OCI-LY7 (cell line): ENCODE results near the gene ROR2. TPM values are rescaled to one million over a fixed set of nuclear protein-coding genes. Genes with fewer than 3 reads are reported as not detected.

Experiments used
- BruUV-seq: library from RNA; stranded (reverse); fragments of 400-500 nt; replicated peaks from 2 replicates; lab custom pipeline; 2021; lab: Mats Ljungman, UMichigan
- CTCF ChIA-PET: fragments of 300-600 bp; sonication (Branson Sonifier 250); formaldehyde crosslinking; loops from one replicate; lab custom pipeline; 2022; ENCODE audit warnings: antibody characterized with exemption; ENCODE audit not compliant: unreplicated experiment; lab: Charles Lee
- POLR2A ChIA-PET: fragments of 300-600 bp; sonication (Branson Sonifier 250); formaldehyde crosslinking; loops from one replicate; lab custom pipeline; 2022; ENCODE audit warnings: antibody characterized with exemption; lab: Charles Lee
- DNase-seq: peaks from one replicate; pipeline ENCODE4 v3.0.0-alpha.2; 2015; ENCODE audit warnings: low spot score
- H2AFZ ChIP-seq: fragments of 200-600 bp; sonication (generic), shearing (Covaris generic); 2 replicates; pipeline ENCODE4 v1.6.1; 2014; ENCODE audit warnings: mild to moderate bottlenecking, antibody characterized with exemption, low read length, moderate library complexity
- H3K27ac ChIP-seq: fragments of 200-600 bp; sonication (generic); 2 replicates; pipeline ENCODE4 v1.5.1; 2014; ENCODE audit warnings: mixed run types, low read depth, mild to moderate bottlenecking, moderate library complexity, low read length, inconsistent platforms; ENCODE audit not compliant: poor library complexity, severe bottlenecking
- H3K36me3 ChIP-seq: fragments of 200-600 bp; sonication (generic); 2 replicates; pipeline ENCODE4 v1.6.1; 2014; ENCODE audit warnings: mild to moderate bottlenecking, antibody characterized with exemption, low read length, moderate library complexity, mixed read lengths; ENCODE audit not compliant: insufficient read depth
- H3K4me1 ChIP-seq: fragments of 200-600 bp; sonication (generic); 2 replicates; pipeline ENCODE4 v1.5.1; 2014; ENCODE audit warnings: mild to moderate bottlenecking, low read length; ENCODE audit not compliant: insufficient read depth, poor library complexity, severe bottlenecking
- H3K4me2 ChIP-seq: fragments of 200-600 bp; sonication (generic); 2 replicates; pipeline ENCODE4 v1.6.1; 2014; ENCODE audit warnings: mild to moderate bottlenecking, low read length
- H3K4me3 ChIP-seq: fragments of 200-600 bp; sonication (generic); 2 replicates; pipeline ENCODE4 v1.5.1; 2014; ENCODE audit warnings: mild to moderate bottlenecking, low read depth, low read length; ENCODE audit not compliant: poor library complexity, severe bottlenecking
- H3K79me2 ChIP-seq: fragments of 200-600 bp; sonication (generic); 2 replicates; pipeline ENCODE4 v1.6.1; 2016; ENCODE audit warnings: low read depth, mild to moderate bottlenecking, low read length, moderate library complexity, mixed read lengths; ENCODE audit not compliant: insufficient read depth
- H3K9me2 ChIP-seq: fragments of 200-600 bp; sonication (generic); 2 replicates; pipeline ENCODE4 v1.6.1; 2016; ENCODE audit warnings: mild to moderate bottlenecking, low read length, mixed read lengths; ENCODE audit not compliant: insufficient read depth
- H3K9me3 ChIP-seq: fragments of 200-600 bp; sonication (generic); 2 replicates; pipeline ENCODE4 v1.6.1; 2014; ENCODE audit warnings: mild to moderate bottlenecking, mixed run types, low read length, mixed read lengths
- H4K20me1 ChIP-seq: fragments of 200-600 bp; sonication (generic); 2 replicates; pipeline ENCODE4 v1.6.1; 2014; ENCODE audit warnings: mild to moderate bottlenecking, antibody characterized with exemption, low read length, moderate library complexity, mixed read lengths; ENCODE audit not compliant: insufficient read depth
- EZH2phosphoT487 ChIP-seq: fragments of 200-600 bp; sonication (generic); IDR thresholded peaks from 2 replicates; pipeline ENCODE4 v1.6.1; 2018; ENCODE audit warnings: low read depth, borderline replicate concordance, mild to moderate bottlenecking, mixed run types, antibody characterized with exemption, low read length, moderate library complexity, mixed read lengths
- intact Hi-C: fragments of 100-400 bp; cut with micrococcal nuclease; formaldehyde crosslinking; loops from one replicate; pipeline ENCODE4 v1.10.0; 2022; ENCODE audit not compliant: unreplicated experiment
- total RNA-seq, 2 experiments: library from RNA; depleted of rRNA in 1 of 2; stranded (reverse); fragments of >200 nt in 1 of 2; shearing (Covaris generic) in 1 of 2; gene quantifications; 2 replicates each; pipeline ENCODE4 v1.2.3, GENCODE V29; 2014 to 2022
- TF ChIP-seq, protein P1 (sequence below): fragments of 200-600 bp; sonication (generic); conservative IDR thresholded peaks from 2 replicates; pipeline ENCODE4 v1.5.1; 2014; ENCODE audit warnings: mild to moderate bottlenecking, antibody characterized with exemption, low read length, moderate library complexity, mixed read lengths

Gene ROR2
- total RNA-seq, 2 experiments from 2014 or later: 0.10 to 0.19 TPM

GRCh38 chr9:91963711-91964240 is 13.7 kb upstream of the ROR2 start:
- Histone ChIP-seq H3K4me2 (no peak overlapping the region), H3K79me2 (no peaks in the 10 kb centered on the region), H2AFZ (no peak overlapping the region), H3K27ac (no peak overlapping the region), H4K20me1 (no peaks in the 10 kb centered on the region), H3K9me2 (no peaks in the 10 kb centered on the region), H3K36me3 (no peaks in the 10 kb centered on the region), H3K4me1 (no peaks in the 10 kb centered on the region), H3K4me3 (no peak overlapping the region), H3K9me3 (no peaks in the 10 kb centered on the region)
- no TSS peak for BruUV-seq
- TF ChIP-seq EZH2phosphoT487: no peak
- TF ChIP-seq, protein P1, sequence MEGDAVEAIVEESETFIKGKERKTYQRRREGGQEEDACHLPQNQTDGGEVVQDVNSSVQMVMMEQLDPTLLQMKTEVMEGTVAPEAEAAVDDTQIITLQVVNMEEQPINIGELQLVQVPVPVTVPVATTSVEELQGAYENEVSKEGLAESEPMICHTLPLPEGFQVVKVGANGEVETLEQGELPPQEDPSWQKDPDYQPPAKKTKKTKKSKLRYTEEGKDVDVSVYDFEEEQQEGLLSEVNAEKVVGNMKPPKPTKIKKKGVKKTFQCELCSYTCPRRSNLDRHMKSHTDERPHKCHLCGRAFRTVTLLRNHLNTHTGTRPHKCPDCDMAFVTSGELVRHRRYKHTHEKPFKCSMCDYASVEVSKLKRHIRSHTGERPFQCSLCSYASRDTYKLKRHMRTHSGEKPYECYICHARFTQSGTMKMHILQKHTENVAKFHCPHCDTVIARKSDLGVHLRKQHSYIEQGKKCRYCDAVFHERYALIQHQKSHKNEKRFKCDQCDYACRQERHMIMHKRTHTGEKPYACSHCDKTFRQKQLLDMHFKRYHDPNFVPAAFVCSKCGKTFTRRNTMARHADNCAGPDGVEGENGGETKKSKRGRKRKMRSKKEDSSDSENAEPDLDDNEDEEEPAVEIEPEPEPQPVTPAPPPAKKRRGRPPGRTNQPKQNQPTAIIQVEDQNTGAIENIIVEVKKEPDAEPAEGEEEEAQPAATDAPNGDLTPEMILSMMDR: no peak
- DNase-seq: no peak
- ChIA-PET CTCF (no interaction called here), POLR2A (interaction anchor here (0.5 kb wide), 1 partner anchor 72 kb away, joined by 3 read pairs; no protein-coding TSS in a partner anchor)
- intact Hi-C loops: no loop called here

DNA sequence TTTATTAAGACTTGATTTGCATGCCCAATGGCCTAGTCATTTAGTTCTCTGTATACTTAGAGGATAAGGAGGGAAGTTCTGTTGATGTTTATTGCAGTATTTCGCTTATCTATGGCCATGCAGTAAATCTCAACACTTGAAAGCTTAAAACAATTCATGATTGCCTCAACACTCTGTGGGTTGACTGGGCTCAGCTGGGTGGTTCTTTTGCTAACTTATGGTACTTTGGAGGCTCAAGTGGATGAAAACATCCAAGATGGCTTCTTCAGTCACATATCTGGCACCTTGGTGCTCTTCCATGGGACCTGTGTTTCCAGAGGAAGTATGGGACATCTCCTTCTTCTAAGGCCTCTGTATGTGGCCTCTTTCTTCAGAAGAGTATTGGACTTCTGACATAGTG is 10.3 kb upstream of the ROR2 start:
- TF ChIP-seq, protein P1: no peak
- Histone ChIP-seq H2AFZ (no peak overlapping the region), H3K27ac (no peak overlapping the region), H3K4me3 (no peak overlapping the region), H3K79me2 (no peaks in the 10 kb centered on the region), H3K4me1 (no peaks in the 10 kb centered on the region), H3K9me3 (no peaks in the 10 kb centered on the region), H3K9me2 (no peaks in the 10 kb centered on the region), H4K20me1 (no peaks in the 10 kb centered on the region), H3K36me3 (no peaks in the 10 kb centered on the region), H3K4me2 (no peak overlapping the region)
- ChIA-PET POLR2A (interaction anchor here (1.3 kb wide), 1 partner anchor 8 kb away, joined by 4 read pairs; no protein-coding TSS in a partner anchor), CTCF (no interaction called here)
- DNase-seq: no peak
- BruUV-seq: no TSS peak
- intact Hi-C loops: no loop called here

DNA sequence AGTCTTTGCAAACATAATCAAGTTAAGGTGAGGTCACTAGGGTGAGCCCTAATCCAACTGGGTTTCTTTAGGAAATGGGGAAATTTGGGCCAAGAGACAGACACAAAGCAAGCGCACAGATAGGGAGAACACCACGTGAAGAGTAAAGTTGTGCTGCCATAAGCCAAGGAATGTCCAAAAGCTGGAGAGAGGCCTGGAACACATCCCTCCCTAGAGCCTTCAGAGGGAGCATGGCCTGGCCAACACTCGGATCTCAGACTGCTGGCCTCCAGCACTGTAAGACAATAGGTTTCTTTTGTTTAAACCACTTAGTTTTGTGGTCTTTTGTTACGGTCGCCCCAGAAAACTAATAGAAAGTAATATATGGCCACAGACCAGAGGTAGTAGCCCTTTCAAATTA is 8.1 kb upstream of the ROR2 start:
- Histone ChIP-seq H3K9me2 (no peaks in the 10 kb centered on the region), H3K9me3 (no peaks in the 10 kb centered on the region), H3K27ac (no peak overlapping the region), H3K4me3 (no peak overlapping the region), H3K36me3 (no peaks in the 10 kb centered on the region), H4K20me1 (no peaks in the 10 kb centered on the region), H3K79me2 (no peaks in the 10 kb centered on the region), H3K4me2 (no peak overlapping the region), H3K4me1 (no peaks in the 10 kb centered on the region), H2AFZ (no peak overlapping the region)
- TF ChIP-seq, protein P1: no peak
- TF ChIP-seq EZH2phosphoT487: no peak
- CTCF ChIA-PET: no interaction called here
- POLR2A ChIA-PET: interaction anchor here (0.6 kb wide), 1 partner anchor 1251 kb away, joined by 3 read pairs; no protein-coding TSS in a partner anchor
- BruUV-seq: no TSS peak
- no peak for DNase-seq
- intact Hi-C loops: loop anchor here (10.0 kb wide), 1 partner anchor 183 kb away; no protein-coding TSS in a partner anchor
